Liver (tissue), 9 donors: Measurements from ENCODE around the gene ADGRV1. TPM values are rescaled to one million over a fixed set of nuclear protein-coding genes. Genes with fewer than 3 reads are reported as not detected.
"Not testable (repeated sequence)": the region's sequence is repeated elsewhere in the genome, so short reads cannot be mapped to it uniquely, and the experiment has no call there.

Experiments used
- DNase-seq: peaks from one replicate; pipeline ENCODE4 v3.0.0-alpha.2; 2017; ENCODE audit warnings: low spot score
- H3K27ac ChIP-seq, 2 donors: one replicate each; pipeline ENCODE4 v1.7.0; 2013; ENCODE audit warnings: inconsistent platforms in 2 of 2, low read length in 2 of 2, control low read depth in 1 of 2, low read depth in 1 of 2, mild to moderate bottlenecking in 1 of 2
- H3K27me3 ChIP-seq, 4 donors: one replicate each; pipeline versions ENCODE4 v1.6.1 to v1.7.0; 2013; ENCODE audit warnings: low read length in 3 of 4, inconsistent platforms in 1 of 4, mild to moderate bottlenecking in 1 of 4, moderate library complexity in 1 of 4; ENCODE audit not compliant: control insufficient read depth in 4 of 4, insufficient read depth in 4 of 4
- H3K36me3 ChIP-seq, 4 donors: one replicate each; pipeline versions ENCODE4 v1.6.1 to v1.7.0; 2013; ENCODE audit warnings: low read length in 3 of 4, mild to moderate bottlenecking in 3 of 4, low read depth in 1 of 4, moderate library complexity in 1 of 4; ENCODE audit not compliant: control insufficient read depth in 4 of 4, insufficient read depth in 3 of 4
- H3K4me1 ChIP-seq, 4 donors: one replicate each; pipeline versions ENCODE4 v1.6.1 to v1.7.0; 2013; ENCODE audit warnings: low read length in 3 of 4, mild to moderate bottlenecking in 3 of 4, moderate library complexity in 1 of 4; ENCODE audit not compliant: control insufficient read depth in 4 of 4, insufficient read depth in 4 of 4
- H3K4me3 ChIP-seq, 3 donors: one replicate each; pipeline versions ENCODE4 v1.6.1 to v1.7.0; 2013; ENCODE audit warnings: low read length in 3 of 3, control low read depth in 1 of 3, low read depth in 1 of 3, mild to moderate bottlenecking in 1 of 3
- H3K9ac ChIP-seq, 2 donors: one replicate each; pipeline ENCODE4 v1.7.0; 2013; ENCODE audit warnings: low read length in 2 of 2, mild to moderate bottlenecking in 2 of 2, moderate library complexity in 2 of 2, control low read depth in 1 of 2, low read depth in 1 of 2
- H3K9me3 ChIP-seq, 4 donors: one replicate each; pipeline versions ENCODE4 v1.6.1 to v1.7.0; 2013; ENCODE audit warnings: low read length in 3 of 4; ENCODE audit not compliant: control insufficient read depth in 4 of 4
- EGR1 ChIP-seq, 2 donors: IDR thresholded peaks; 2 replicates each; pipeline ENCODE4 v1.6.1; 2016 to 2018; ENCODE audit warnings: antibody characterized with exemption in 2 of 2, low read depth in 2 of 2
- FOXA1 ChIP-seq: IDR thresholded peaks from 2 replicates; pipeline ENCODE4 v1.6.1; 2016; ENCODE audit warnings: antibody characterized with exemption
- FOXA2 ChIP-seq: IDR thresholded peaks from 2 replicates; pipeline ENCODE4 v1.6.1; 2016; ENCODE audit warnings: antibody characterized with exemption
- GABPA ChIP-seq, 2 donors: IDR thresholded peaks in 1 of 2; conservative IDR thresholded peaks in 1 of 2; 2 replicates each; pipeline ENCODE4 v1.6.1; 2016; ENCODE audit warnings: antibody characterized with exemption in 2 of 2, mild to moderate bottlenecking in 1 of 2, moderate library complexity in 1 of 2
- HNF4A ChIP-seq, 2 donors: conservative IDR thresholded peaks; 2 replicates each; pipeline ENCODE4 v1.6.1; 2016; ENCODE audit warnings: antibody characterized with exemption in 2 of 2, mild to moderate bottlenecking in 2 of 2
- HNF4G ChIP-seq: IDR thresholded peaks from 2 replicates; pipeline ENCODE4 v1.6.1; 2016; ENCODE audit warnings: antibody characterized with exemption
- JUND ChIP-seq, 2 donors: IDR thresholded peaks; 2 replicates each; pipeline ENCODE4 v1.6.1; 2016; ENCODE audit warnings: antibody characterized with exemption in 2 of 2
- RAD21 ChIP-seq, 2 donors: IDR thresholded peaks; 2 replicates each; pipeline ENCODE4 v1.6.1; 2016; ENCODE audit warnings: antibody characterized with exemption in 2 of 2, mild to moderate bottlenecking in 2 of 2
- SP1 ChIP-seq: IDR thresholded peaks from 2 replicates; pipeline ENCODE4 v1.6.1; 2018; ENCODE audit warnings: antibody characterized with exemption, mild to moderate bottlenecking
- TAF1 ChIP-seq: conservative IDR thresholded peaks from 2 replicates; pipeline ENCODE4 v1.6.1; 2016; ENCODE audit warnings: antibody characterized with exemption, mild to moderate bottlenecking
- YY1 ChIP-seq: IDR thresholded peaks from 2 replicates; pipeline ENCODE4 v1.6.1; 2016; ENCODE audit warnings: antibody characterized with exemption, mild to moderate bottlenecking
- WGBS: extraction: QIAGEN DNeasy Blood & Tissue Kit; methylation state at CpG from one replicate; pipeline ENCODE4 v1.1.7; 2013; 5-methylcytosine and 5-hydroxymethylcytosine counted together
- polyA plus RNA-seq, 2 donors: library from polyadenylated mRNA; stranded (reverse) in 1 of 2; unstranded in 1 of 2; fragments of 200-250 nt in 1 of 2; fragments of >200 nt in 1 of 2; fragmentation: Nextera tagmentation in 1 of 2; extraction: Ambion mirVana in 1 of 2; gene quantifications; one replicate each; pipeline versions ENCODE4 v1.2.1 to v1.2.3, GENCODE V29; 2013 to 2015
- total RNA-seq, 2 donors: library from RNA; depleted of rRNA; stranded (reverse); fragments of >200 nt; gene quantifications; one replicate each; pipeline ENCODE4 v1.2.3, GENCODE V29; 2014
- TF ChIP-seq, protein P1 (sequence below): IDR thresholded peaks from 2 replicates; pipeline ENCODE4 v1.6.1; 2016; ENCODE audit warnings: antibody characterized with exemption
- TF ChIP-seq, protein P2 (sequence below): fragments of 150-350 bp; IDR thresholded peaks from 2 replicates; pipeline ENCODE4 v1.5.1; 2017; ENCODE audit warnings: improper control_type of control experiment, low read depth, low read length; ENCODE audit not compliant: missing input control
- TF ChIP-seq, protein P3 (sequence below): IDR thresholded peaks from 2 replicates; pipeline ENCODE4 v1.6.1; 2016; ENCODE audit warnings: antibody characterized with exemption, mild to moderate bottlenecking
- donor health status: healthy.
- donor health status: healthy.
- donor health status: healthy.
- donor health status: healthy.
- donor health status: healthy.

ADGRV1 gene
- total and polyA plus RNA-seq, 4 donors: 5.1 to 15.5 (median 9.6) TPM

DNA sequence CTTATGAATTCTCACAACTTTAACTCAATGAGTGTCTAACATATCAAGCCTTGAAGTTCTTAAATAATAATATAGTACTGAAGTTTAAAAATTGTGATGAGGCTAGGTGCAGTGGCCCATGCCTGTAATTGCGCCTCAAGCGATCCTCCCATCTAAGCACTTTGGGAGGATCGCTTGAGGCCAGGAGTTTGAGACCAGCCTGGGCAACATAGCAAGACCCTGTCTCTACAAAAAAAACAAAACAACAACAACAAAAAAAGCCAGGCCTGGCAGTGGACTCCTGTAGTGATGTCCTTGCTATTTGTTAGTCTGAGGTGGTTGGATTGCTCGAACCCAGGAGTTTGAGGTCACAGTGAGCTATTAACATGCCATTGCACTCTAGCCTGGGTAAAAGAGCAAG is 98.4 kb downstream of the ADGRV1 start:
- no peak overlapping the region for H3K4me3 ChIP-seq
- TF ChIP-seq, protein P1, sequence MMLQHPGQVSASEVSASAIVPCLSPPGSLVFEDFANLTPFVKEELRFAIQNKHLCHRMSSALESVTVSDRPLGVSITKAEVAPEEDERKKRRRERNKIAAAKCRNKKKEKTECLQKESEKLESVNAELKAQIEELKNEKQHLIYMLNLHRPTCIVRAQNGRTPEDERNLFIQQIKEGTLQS: no peak
- TF ChIP-seq GABPA (IDR thresholded peaks at IDR 0.05 in 1 of 2, conservative IDR thresholded peaks at IDR 0.05 in 1 of 2) (no peak), FOXA1 (no peak)
- H3K9ac ChIP-seq: no peak overlapping the region
- WGBS: 72% methylated on average over 4 of the region's 4 CpGs
- no peak for DNase-seq
- H3K27ac ChIP-seq: no peak overlapping the region
- H3K27me3 ChIP-seq: peaks cover 0 to 3% (median 0%) of the 10 kb centered on the region in 4 donors
- H3K9me3 ChIP-seq: no peaks in the 10 kb centered on the region
- no peaks in the 10 kb centered on the region for H3K4me1 ChIP-seq
- no peaks in the 10 kb centered on the region for H3K36me3 ChIP-seq

DNA sequence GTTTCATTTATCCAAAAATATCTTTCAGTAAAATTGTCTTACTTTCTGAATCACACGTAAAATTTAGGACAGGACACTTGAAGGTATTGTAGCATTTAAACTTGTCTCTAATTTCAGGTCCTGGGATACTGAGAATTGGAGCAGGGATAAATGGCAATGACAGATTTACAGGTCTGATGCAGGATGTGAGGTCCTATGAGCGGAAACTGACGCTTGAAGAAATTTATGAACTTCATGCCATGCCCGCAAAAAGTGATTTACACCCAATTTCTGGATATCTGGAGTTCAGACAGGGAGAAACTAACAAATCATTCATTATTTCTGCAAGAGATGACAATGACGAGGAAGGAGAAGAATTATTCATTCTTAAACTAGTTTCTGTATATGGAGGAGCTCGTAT is 99.2 kb downstream of the ADGRV1 start:
- Histone ChIP-seq H3K4me3 (no peak overlapping the region), H3K9me3 (no peaks in the 10 kb centered on the region), H3K9ac (no peak overlapping the region), H3K4me1 (no peaks in the 10 kb centered on the region), H3K36me3 (no peaks in the 10 kb centered on the region), H3K27ac (no peak overlapping the region), H3K27me3 (peaks cover 0 to 3% (median 0%) of the 10 kb centered on the region in 4 donors)
- 81% methylated on average over 6 of the region's 6 CpGs for WGBS
- no peak for TF ChIP-seq JUND (IDR thresholded peaks at IDR 0.05)
- no peak for TF ChIP-seq SP1
- no peak for TF ChIP-seq RAD21 (IDR thresholded peaks at IDR 0.05)
- DNase-seq: no peak

DNA sequence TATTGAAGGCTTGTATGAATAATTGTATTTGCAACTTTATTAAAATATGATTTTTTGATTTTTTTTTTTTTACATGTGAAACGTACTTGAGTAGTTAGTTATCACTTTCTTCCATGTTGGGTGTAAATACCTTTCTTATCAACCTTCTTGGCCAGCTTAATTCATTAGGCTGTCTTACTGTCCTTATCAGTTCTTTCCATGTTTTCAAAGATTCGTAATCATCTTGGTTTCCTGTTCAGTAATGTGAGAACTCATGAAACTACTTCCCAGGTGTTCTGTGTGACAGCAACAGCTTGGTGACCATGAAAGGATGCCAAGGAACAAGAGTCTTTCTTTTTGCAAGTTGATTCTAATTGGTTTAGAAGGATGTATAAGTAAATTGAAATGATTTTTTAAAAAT is 100.0 kb downstream of the ADGRV1 start:
- no peaks in the 10 kb centered on the region for H3K36me3 ChIP-seq
- 46% methylated on average over 2 of the region's 2 CpGs for WGBS
- no peak for DNase-seq
- H3K9me3 ChIP-seq: no peaks in the 10 kb centered on the region
- no peaks in the 10 kb centered on the region for H3K4me1 ChIP-seq
- no peak overlapping the region for H3K9ac ChIP-seq
- no peak overlapping the region for H3K27ac ChIP-seq
- TF ChIP-seq FOXA2: no peak
- peaks cover 0 to 3% (median 0%) of the 10 kb centered on the region in 4 donors for H3K27me3 ChIP-seq
- no peak overlapping the region for H3K4me3 ChIP-seq

DNA sequence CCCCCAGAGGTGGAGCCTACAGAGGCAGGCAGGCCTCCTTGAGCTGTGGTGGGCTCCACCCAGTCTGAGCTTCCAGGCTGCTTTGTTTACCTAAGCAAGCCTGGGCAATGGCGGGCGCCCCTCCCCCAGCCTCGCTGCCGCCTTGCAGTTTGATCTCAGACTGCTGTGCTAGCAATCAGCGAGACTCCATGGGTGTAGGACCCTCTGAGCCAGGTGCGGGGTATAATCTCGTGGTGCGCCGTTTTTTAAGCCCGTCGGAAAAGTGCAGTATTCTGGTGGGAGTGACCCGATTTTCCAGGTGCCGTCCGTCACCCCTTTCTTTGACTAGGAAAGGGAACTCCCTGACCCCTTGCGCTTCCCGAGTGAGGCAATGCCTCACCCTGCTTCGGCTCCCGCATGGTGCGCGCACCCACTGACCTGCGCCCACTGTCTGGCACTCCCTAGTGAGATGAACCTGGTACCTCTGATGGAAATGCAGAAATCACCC is 109.5 kb downstream of the ADGRV1 start:
- not testable (repeated sequence) for H3K36me3 ChIP-seq, H3K9me3 ChIP-seq, H3K4me1 ChIP-seq, H3K4me3 ChIP-seq, H3K27ac ChIP-seq, H3K27me3 ChIP-seq, H3K9ac ChIP-seq, DNase-seq
- 69% methylated on average over 18 of the region's 21 CpGs for WGBS

DNA sequence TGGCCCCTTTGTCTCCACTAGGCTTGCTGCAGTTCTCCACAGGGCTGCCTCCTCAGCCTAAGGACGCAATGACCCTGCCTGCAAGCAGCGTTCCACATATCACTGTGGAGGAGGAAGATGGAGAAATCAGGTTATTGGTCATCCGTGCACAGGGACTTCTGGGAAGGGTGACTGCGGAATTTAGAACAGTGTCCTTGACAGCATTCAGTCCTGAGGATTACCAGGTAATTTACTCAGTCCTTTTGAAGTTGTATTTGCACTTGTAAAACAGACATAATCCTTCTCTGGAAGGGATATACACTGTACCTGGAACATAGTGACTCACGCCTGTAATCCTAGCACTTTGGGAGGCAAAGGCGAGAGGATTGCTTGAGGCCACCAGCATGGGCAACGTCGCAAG is 116.6 kb downstream of the ADGRV1 start:
- Histone ChIP-seq H3K27ac (no peak overlapping the region), H3K9me3 (no peaks in the 10 kb centered on the region), H3K4me1 (no peaks in the 10 kb centered on the region), H3K27me3 (peaks cover 0 to 5% (median 1%) of the 10 kb centered on the region in 4 donors), H3K36me3 (no peaks in the 10 kb centered on the region), H3K4me3 (no peak overlapping the region), H3K9ac (no peak overlapping the region)
- WGBS: 75% methylated on average over 8 of the region's 8 CpGs
- no peak for DNase-seq
- TF ChIP-seq RAD21 (IDR thresholded peaks at IDR 0.05) (no peak), HNF4A (conservative IDR thresholded peaks at IDR 0.05) (no peak), SP1 (no peak), JUND (IDR thresholded peaks at IDR 0.05) (no peak), HNF4G (no peak), YY1 (no peak), TAF1 (no peak), EGR1 (IDR thresholded peaks at IDR 0.05; ENCODE audit: low read depth in 2 of 2) (no peak), FOXA1 (no peak), GABPA (IDR thresholded peaks at IDR 0.05 in 1 of 2, conservative IDR thresholded peaks at IDR 0.05 in 1 of 2) (no peak), FOXA2 (no peak)
- TF ChIP-seq, protein P2, sequence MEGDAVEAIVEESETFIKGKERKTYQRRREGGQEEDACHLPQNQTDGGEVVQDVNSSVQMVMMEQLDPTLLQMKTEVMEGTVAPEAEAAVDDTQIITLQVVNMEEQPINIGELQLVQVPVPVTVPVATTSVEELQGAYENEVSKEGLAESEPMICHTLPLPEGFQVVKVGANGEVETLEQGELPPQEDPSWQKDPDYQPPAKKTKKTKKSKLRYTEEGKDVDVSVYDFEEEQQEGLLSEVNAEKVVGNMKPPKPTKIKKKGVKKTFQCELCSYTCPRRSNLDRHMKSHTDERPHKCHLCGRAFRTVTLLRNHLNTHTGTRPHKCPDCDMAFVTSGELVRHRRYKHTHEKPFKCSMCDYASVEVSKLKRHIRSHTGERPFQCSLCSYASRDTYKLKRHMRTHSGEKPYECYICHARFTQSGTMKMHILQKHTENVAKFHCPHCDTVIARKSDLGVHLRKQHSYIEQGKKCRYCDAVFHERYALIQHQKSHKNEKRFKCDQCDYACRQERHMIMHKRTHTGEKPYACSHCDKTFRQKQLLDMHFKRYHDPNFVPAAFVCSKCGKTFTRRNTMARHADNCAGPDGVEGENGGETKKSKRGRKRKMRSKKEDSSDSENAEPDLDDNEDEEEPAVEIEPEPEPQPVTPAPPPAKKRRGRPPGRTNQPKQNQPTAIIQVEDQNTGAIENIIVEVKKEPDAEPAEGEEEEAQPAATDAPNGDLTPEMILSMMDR: no peak
- TF ChIP-seq, protein P3, sequence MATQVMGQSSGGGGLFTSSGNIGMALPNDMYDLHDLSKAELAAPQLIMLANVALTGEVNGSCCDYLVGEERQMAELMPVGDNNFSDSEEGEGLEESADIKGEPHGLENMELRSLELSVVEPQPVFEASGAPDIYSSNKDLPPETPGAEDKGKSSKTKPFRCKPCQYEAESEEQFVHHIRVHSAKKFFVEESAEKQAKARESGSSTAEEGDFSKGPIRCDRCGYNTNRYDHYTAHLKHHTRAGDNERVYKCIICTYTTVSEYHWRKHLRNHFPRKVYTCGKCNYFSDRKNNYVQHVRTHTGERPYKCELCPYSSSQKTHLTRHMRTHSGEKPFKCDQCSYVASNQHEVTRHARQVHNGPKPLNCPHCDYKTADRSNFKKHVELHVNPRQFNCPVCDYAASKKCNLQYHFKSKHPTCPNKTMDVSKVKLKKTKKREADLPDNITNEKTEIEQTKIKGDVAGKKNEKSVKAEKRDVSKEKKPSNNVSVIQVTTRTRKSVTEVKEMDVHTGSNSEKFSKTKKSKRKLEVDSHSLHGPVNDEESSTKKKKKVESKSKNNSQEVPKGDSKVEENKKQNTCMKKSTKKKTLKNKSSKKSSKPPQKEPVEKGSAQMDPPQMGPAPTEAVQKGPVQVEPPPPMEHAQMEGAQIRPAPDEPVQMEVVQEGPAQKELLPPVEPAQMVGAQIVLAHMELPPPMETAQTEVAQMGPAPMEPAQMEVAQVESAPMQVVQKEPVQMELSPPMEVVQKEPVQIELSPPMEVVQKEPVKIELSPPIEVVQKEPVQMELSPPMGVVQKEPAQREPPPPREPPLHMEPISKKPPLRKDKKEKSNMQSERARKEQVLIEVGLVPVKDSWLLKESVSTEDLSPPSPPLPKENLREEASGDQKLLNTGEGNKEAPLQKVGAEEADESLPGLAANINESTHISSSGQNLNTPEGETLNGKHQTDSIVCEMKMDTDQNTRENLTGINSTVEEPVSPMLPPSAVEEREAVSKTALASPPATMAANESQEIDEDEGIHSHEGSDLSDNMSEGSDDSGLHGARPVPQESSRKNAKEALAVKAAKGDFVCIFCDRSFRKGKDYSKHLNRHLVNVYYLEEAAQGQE: no peak
